ENCODE results near the gene PGAM2. TPM values are rescaled to one million over a fixed set of nuclear protein-coding genes. Genes with fewer than 3 reads are reported as not detected.

Gene PGAM2
- total RNA-seq, 1 experiment from 2014 or later, result 8.7 TPM

DNA sequence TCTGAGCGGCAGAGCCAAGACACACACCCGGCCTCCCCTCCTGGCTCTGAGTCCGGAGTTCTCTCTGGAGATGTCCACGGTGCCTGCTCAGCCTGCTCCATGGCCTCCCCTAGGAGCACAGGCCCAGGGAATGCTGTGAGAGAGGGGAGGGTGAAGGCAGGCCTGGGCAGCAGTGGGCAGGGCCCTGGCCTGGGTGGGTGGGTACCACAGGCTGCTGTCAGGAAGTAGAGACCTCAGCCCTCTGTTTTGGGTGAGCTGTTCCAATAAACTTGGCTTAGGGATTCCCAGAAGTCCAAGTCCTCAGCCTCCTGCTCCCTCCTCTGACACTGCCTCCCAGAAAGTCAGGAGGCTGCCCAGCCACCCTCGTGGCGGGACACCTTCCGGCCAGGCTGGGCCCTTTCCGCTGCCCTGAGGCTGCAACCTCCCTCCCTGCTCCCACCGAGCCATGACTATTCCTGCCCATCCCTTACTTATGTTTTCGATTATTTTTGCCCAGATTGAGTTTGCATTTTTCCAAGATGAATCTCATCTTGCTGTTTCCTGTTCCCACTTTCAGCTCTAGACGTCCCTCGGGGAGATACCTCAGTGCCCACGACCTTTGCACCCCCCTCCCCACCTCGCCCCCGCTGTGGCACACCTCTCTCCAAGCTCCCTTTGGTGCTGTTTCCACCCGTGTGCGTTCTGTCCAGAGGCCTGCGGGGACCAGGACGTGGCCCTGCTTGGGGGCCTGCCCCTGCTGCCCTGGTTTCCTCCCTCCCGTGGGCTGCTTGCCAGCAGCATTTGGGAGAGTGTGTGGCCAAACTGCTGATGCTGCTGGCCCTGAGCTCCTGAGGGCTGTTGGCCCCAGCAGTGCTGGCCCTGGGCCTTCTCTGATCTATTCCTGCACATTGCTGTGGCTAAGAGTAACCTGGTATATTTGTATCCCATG lies 22.8 kb upstream of the PGAM2 start:
- Histone ChIP-seq H3K18ac (ENCODE audit: insufficient read length, low read depth, low read length) (no peak overlapping the region), H2AK5ac (ENCODE audit: insufficient read length, low read length) (no peak overlapping the region), H4K91ac (ENCODE audit: insufficient read length, low read depth, low read length) (no peak overlapping the region), H4K8ac (replicated peaks; ENCODE audit: insufficient read length, low read depth, low read length) (no peak overlapping the region), H3K56ac (ENCODE audit: insufficient read length, low read depth, low read length) (no peak overlapping the region), H2BK120ac (ENCODE audit: low read depth, low read length, poor library complexity, severe bottlenecking) (no peak overlapping the region), H3K9ac (ENCODE audit: extremely low read depth, insufficient read length, low read length) (no peak overlapping the region), H3K4me2 (ENCODE audit: insufficient read depth, insufficient read length, low read length) (no peak overlapping the region), H3K23me2 (ENCODE audit: insufficient read length, low read depth, low read length, poor library complexity, severe bottlenecking) (no peaks in the 10 kb centered on the region), H2AFZ (ENCODE audit: low read length) (no peak overlapping the region), H3K4ac (ENCODE audit: low read depth, low read length) (no peak overlapping the region), H4K5ac (ENCODE audit: insufficient read length, low read depth, low read length) (no peak overlapping the region), H3K4me1 (ENCODE audit: insufficient read depth, low read length) (no peaks in the 10 kb centered on the region), H2BK5ac (ENCODE audit: insufficient read length, low read length) (no peak overlapping the region), H2BK15ac (ENCODE audit: low read depth, low read length) (no peak overlapping the region), H3K14ac (ENCODE audit: insufficient read depth, low read length) (no peak overlapping the region), H3K27ac (ENCODE audit: insufficient read length, low read depth, low read length) (no peak overlapping the region), H4K20me1 (ENCODE audit: control insufficient read depth, insufficient read depth, insufficient read length) (no peaks in the 10 kb centered on the region), H3K23ac (ENCODE audit: insufficient read length, low read depth, low read length) (no peak overlapping the region), H3K27me3 (ENCODE audit: insufficient read depth, low read length) (no peaks in the 10 kb centered on the region; the same call in 1 of the 2 replicates), H2BK20ac (ENCODE audit: low read depth, low read length, poor library complexity, severe bottlenecking) (no peak overlapping the region), H3K9me3 (ENCODE audit: control insufficient read depth, low read depth, low read length) (no peaks in the 10 kb centered on the region), H2BK12ac (ENCODE audit: insufficient read length, low read depth, low read length) (no peak overlapping the region), H3K79me1 (ENCODE audit: insufficient read depth, low read depth, low read length, poor library complexity, severe bottlenecking) (no peaks in the 10 kb centered on the region), H3T11ph (ENCODE audit: low read length) (no peak overlapping the region), H3K79me2 (ENCODE audit: insufficient read depth, low read length) (no peaks in the 10 kb centered on the region)
- peaks cover 39% of the 10 kb centered on the region for H3K27me3 Mint-ChIP-seq (ENCODE audit: low read depth)
- no CpG with 5 or more reads among the region's 20 CpGs for WGBS (ENCODE audit: extremely low coverage, insufficient read length, low lambda C conversion rate)
- H3K27ac Mint-ChIP-seq, result no peak overlapping the region; a peak in 2 of 7 replicates
- DNase-seq, result no peak
- no peak overlapping the region; a peak in 1 of 5 replicates for H3K4me3 Mint-ChIP-seq
- TF ChIP-seq, protein P1, sequence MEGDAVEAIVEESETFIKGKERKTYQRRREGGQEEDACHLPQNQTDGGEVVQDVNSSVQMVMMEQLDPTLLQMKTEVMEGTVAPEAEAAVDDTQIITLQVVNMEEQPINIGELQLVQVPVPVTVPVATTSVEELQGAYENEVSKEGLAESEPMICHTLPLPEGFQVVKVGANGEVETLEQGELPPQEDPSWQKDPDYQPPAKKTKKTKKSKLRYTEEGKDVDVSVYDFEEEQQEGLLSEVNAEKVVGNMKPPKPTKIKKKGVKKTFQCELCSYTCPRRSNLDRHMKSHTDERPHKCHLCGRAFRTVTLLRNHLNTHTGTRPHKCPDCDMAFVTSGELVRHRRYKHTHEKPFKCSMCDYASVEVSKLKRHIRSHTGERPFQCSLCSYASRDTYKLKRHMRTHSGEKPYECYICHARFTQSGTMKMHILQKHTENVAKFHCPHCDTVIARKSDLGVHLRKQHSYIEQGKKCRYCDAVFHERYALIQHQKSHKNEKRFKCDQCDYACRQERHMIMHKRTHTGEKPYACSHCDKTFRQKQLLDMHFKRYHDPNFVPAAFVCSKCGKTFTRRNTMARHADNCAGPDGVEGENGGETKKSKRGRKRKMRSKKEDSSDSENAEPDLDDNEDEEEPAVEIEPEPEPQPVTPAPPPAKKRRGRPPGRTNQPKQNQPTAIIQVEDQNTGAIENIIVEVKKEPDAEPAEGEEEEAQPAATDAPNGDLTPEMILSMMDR (conservative IDR thresholded peaks at IDR 0.05), result no peak
- no peaks in the 10 kb centered on the region; a peak in 1 of 5 replicates for H3K9me3 Mint-ChIP-seq
- peaks cover 5 to 13% of the 10 kb centered on the region in 2 experiments; a peak in 3 of 4 replicates for H3K4me1 Mint-ChIP-seq
- H3K36me3 Mint-ChIP-seq (ENCODE audit: insufficient read depth in 1 of 3, low read depth in 3 of 3), result no peaks in the 10 kb centered on the region

Data from H9 (cell line).